HepG2 (cell line): ENCODE measurements around the gene PACRGL. TPM values are rescaled to one million over a fixed set of nuclear protein-coding genes. Genes with fewer than 3 reads are reported as not detected.

ENCODE experiments used
- CENPBD1 ChIP-seq: sonication (generic); formaldehyde crosslinking; IDR thresholded peaks from 2 replicates; pipeline ENCODE4 v1.8.0; 2022; ENCODE audit warnings: missing genetic modification reagents, low read depth, mild to moderate bottlenecking, borderline replicate concordance
- E2F2 ChIP-seq: sonication (generic); formaldehyde crosslinking; IDR thresholded peaks from 2 replicates; pipeline ENCODE4 v1.4.0; 2020; ENCODE audit warnings: missing genetic modification reagents, borderline replicate concordance
- FOXC1 ChIP-seq: sonication (generic); formaldehyde crosslinking; IDR thresholded peaks from 2 replicates; pipeline ENCODE4 v1.8.0; 2022; ENCODE audit warnings: mild to moderate bottlenecking, missing genetic modification reagents, borderline replicate concordance
- HNF1A ChIP-seq, 2 experiments: sonication (generic) in 1 of 2; formaldehyde crosslinking in 1 of 2; IDR thresholded peaks; 2 replicates each; pipeline versions ENCODE4 v1.4.0 to v1.6.1; 2016 to 2020; ENCODE audit warnings: borderline replicate concordance in 1 of 2, low read depth in 1 of 2, mild to moderate bottlenecking in 1 of 2, missing genetic modification reagents in 1 of 2
- IKZF4 ChIP-seq: sonication (generic); formaldehyde crosslinking; IDR thresholded peaks from 2 replicates; pipeline ENCODE4 v1.5.1; 2020; ENCODE audit warnings: borderline replicate concordance, mild to moderate bottlenecking, low read depth, missing genetic modification reagents; ENCODE audit errors: not compliant biosample characterization
- KLF11 ChIP-seq: IDR thresholded peaks from 2 replicates; pipeline ENCODE4 v1.6.1; 2016; ENCODE audit warnings: missing compliant biosample characterization
- MAFG ChIP-seq: sonication (generic); formaldehyde crosslinking; IDR thresholded peaks from 2 replicates; pipeline ENCODE4 v1.5.1; 2020; ENCODE audit warnings: mild to moderate bottlenecking, missing genetic modification reagents
- REPIN1 ChIP-seq: sonication (generic); formaldehyde crosslinking; IDR thresholded peaks from 2 replicates; pipeline ENCODE4 v1.8.0; 2022; ENCODE audit warnings: missing genetic modification reagents, low read depth, mild to moderate bottlenecking, borderline replicate concordance
- TOPORS ChIP-seq: sonication (generic); formaldehyde crosslinking; IDR thresholded peaks from 2 replicates; pipeline ENCODE4 v1.8.0; 2023; ENCODE audit warnings: mild to moderate bottlenecking, missing genetic modification reagents
- TP53 ChIP-seq: sonication (generic); formaldehyde crosslinking; conservative IDR thresholded peaks from 2 replicates; pipeline ENCODE4 v1.4.0; 2020; ENCODE audit warnings: missing genetic modification reagents
- ZHX2 ChIP-seq, 2 experiments: sonication (generic) in 1 of 2; formaldehyde crosslinking in 1 of 2; IDR thresholded peaks; 2 replicates each; pipeline versions ENCODE4 v1.6.1 to v1.9.0; 2014 to 2022; ENCODE audit warnings: antibody characterized with exemption in 1 of 2, borderline replicate concordance in 1 of 2, inconsistent platforms in 1 of 2, low read depth in 1 of 2, missing genetic modification reagents in 1 of 2
- ZNF256 ChIP-seq: sonication (generic); formaldehyde crosslinking; conservative IDR thresholded peaks from 2 replicates; pipeline ENCODE4 v1.4.0; 2020; ENCODE audit warnings: missing genetic modification reagents
- ZNF432 ChIP-seq: sonication (generic); formaldehyde crosslinking; IDR thresholded peaks from 2 replicates; pipeline ENCODE4 v1.5.0; 2020; ENCODE audit warnings: missing genetic modification reagents, mild to moderate bottlenecking, borderline replicate concordance
- ZNF543 ChIP-seq: sonication (generic); formaldehyde crosslinking; IDR thresholded peaks from 2 replicates; pipeline ENCODE4 v1.4.0; 2020; ENCODE audit warnings: mild to moderate bottlenecking, missing genetic modification reagents
- ZSCAN20 ChIP-seq: sonication (generic); formaldehyde crosslinking; IDR thresholded peaks from 2 replicates; pipeline ENCODE4 v1.4.0; 2020; ENCODE audit warnings: missing genetic modification reagents, mild to moderate bottlenecking, borderline replicate concordance
- polyA plus RNA-seq, 8 experiments: library from polyadenylated mRNA; depleted of rRNA in 3 of 8; stranded (reverse) in 7 of 8; unstranded in 1 of 8; fragments of >200 nt; fragmentation: Illumina TruSeq in 4 of 8; extraction: Trizol in 4 of 8; gene quantifications; 2 replicates each; pipeline versions ENCODE4 v1.2.1 to v1.2.3, GENCODE V29; 2011 to 2016; ENCODE audit warnings: low read depth in 4 of 8, missing spikeins in 1 of 8, mixed read lengths in 1 of 8; ENCODE audit not compliant: insufficient read depth in 1 of 8
- total RNA-seq, 5 experiments: library from RNA; depleted of rRNA; stranded (reverse); fragments of >200 nt; fragmentation: Illumina TruSeq; extraction: Trizol; gene quantifications; 2 replicates each; pipeline ENCODE4 v1.2.3, GENCODE V29; 2016; ENCODE audit warnings: low read depth in 1 of 5

PACRGL gene
- total and polyA plus RNA-seq, 2 of the 13 experiments (the other 11 are each of a cell fraction or from before 2014, with no cell fraction given) = 5.8 to 15.1 TPM

GRCh38 chr4:20700007-20700761 lies at the start of gene PACRGL (continued):
- TF ChIP-seq HNF1A (IDR thresholded peaks at IDR 0.05; ENCODE audit: low read depth) (no peak), HNF1A (CRISPR knock-in tag; IDR thresholded peaks at IDR 0.05; ENCODE audit: borderline replicate concordance) (peak; percentile 44; the same call in 1 of the 2 replicates), TOPORS (CRISPR knock-in tag) (no peak), KLF11 (CRISPR knock-in tag) (no peak), ZHX2 (IDR thresholded peaks at IDR 0.05; ENCODE audit: low read depth) (peak; percentile 61; the same call in 1 of the 2 replicates), ZHX2 (CRISPR knock-in tag; IDR thresholded peaks at IDR 0.05; ENCODE audit: borderline replicate concordance) (no peak), MAFG (CRISPR knock-in tag) (no peak), TP53 (CRISPR knock-in tag) (no peak), ZSCAN20 (CRISPR knock-in tag) (0 out of 2 replicates have a peak, but pooled peaks have one; percentile 50), REPIN1 (CRISPR knock-in tag) (no peak), IKZF4 (CRISPR knock-in tag) (no peak), ZNF543 (CRISPR knock-in tag) (peak; percentile 52; the same call in 1 of the 2 replicates), ZNF432 (CRISPR knock-in tag) (no peak), FOXC1 (no peak), CENPBD1 (CRISPR knock-in tag) (no peak), ZNF256 (peak; percentile 73; the same call in 1 of the 2 replicates), E2F2 (CRISPR knock-in tag) (no peak)
